ENCODE results near the gene JAK2.
"Not testable (repeated sequence)": the region's sequence is repeated elsewhere in the genome, so short reads cannot be mapped to it uniquely, and the experiment has no call there.

JAK2 gene

GRCh38 chr9:5002811-5003210, 17.7 kb downstream of the JAK2 start:
- Histone ChIP-seq H3K9me3 (replicated peaks; ENCODE audit: low read length) (no peaks in the 10 kb centered on the region), H3K27me3 (ENCODE audit: control insufficient read depth, insufficient read depth, low read length) (no peaks in the 10 kb centered on the region), H3K4me2 (ENCODE audit: low read length) (no peak overlapping the region), H3K36me3 (ENCODE audit: insufficient read depth, low read length) (no peaks in the 10 kb centered on the region), H3K9ac (ENCODE audit: low read depth, low read length) (no peak overlapping the region), H3K4me3 (ENCODE audit: low read length) (no peak overlapping the region), H3K4me1 (ENCODE audit: control insufficient read depth, insufficient read depth, low read length) (no peaks in the 10 kb centered on the region)

- no peak overlapping the region for H3K9ac ChIP-seq (ENCODE audit: low read depth, low read length)
- H3K27me3 ChIP-seq (ENCODE audit: control insufficient read depth, insufficient read depth, low read length): no peaks in the 10 kb centered on the region
- H3K4me2 ChIP-seq (ENCODE audit: low read length): no peak overlapping the region
- no peaks in the 10 kb centered on the region for H3K36me3 ChIP-seq (ENCODE audit: insufficient read depth, low read length)
- H3K9me3 ChIP-seq (replicated peaks; ENCODE audit: low read length): no peaks in the 10 kb centered on the region
- no peak overlapping the region for H3K4me3 ChIP-seq (ENCODE audit: low read length)
- no peaks in the 10 kb centered on the region for H3K4me1 ChIP-seq (ENCODE audit: control insufficient read depth, insufficient read depth, low read length)
Observed at GRCh38 chr9:5004481-5004880, 19.4 kb downstream of the JAK2 start.

GRCh38 chr9:5008202-5008601, 23.1 kb downstream of the JAK2 start:
- Histone ChIP-seq H3K36me3 (ENCODE audit: insufficient read depth, low read length) (no peaks in the 10 kb centered on the region), H3K4me2 (ENCODE audit: low read length) (no peak overlapping the region), H3K9ac (ENCODE audit: low read depth, low read length) (no peak overlapping the region), H3K4me1 (ENCODE audit: control insufficient read depth, insufficient read depth, low read length) (no peaks in the 10 kb centered on the region), H3K4me3 (ENCODE audit: low read length) (no peak overlapping the region), H3K27me3 (ENCODE audit: control insufficient read depth, insufficient read depth, low read length) (no peaks in the 10 kb centered on the region), H3K9me3 (replicated peaks; ENCODE audit: low read length) (no peaks in the 10 kb centered on the region)

DNA sequence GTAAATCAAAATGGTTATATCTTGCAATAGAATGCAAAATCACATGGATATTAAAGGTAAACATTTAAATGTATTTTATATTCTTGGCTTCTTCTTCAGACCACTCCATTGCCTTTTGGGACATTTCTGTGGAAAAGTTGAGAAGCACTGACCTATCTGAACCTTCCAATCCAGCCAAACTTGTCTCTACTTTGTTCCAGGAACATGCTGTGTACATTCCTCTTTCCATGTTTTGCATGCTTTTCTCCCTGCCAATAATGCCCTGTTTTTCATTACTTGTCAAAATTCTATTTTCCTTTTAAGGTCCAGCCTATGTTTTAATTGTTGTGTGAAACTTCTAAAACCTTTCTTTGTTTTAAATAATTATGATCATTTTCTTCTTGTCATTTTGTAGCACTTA, 28.3 kb downstream of the JAK2 start:
- Histone ChIP-seq H3K9me3 (replicated peaks; ENCODE audit: low read length) (no peaks in the 10 kb centered on the region), H3K4me3 (ENCODE audit: low read length) (no peak overlapping the region), H3K27me3 (ENCODE audit: control insufficient read depth, insufficient read depth, low read length) (no peaks in the 10 kb centered on the region), H3K36me3 (ENCODE audit: insufficient read depth, low read length) (peaks cover 5% of the 10 kb centered on the region), H3K4me2 (ENCODE audit: low read length) (no peak overlapping the region), H3K9ac (ENCODE audit: low read depth, low read length) (no peak overlapping the region), H3K4me1 (ENCODE audit: control insufficient read depth, insufficient read depth, low read length) (no peaks in the 10 kb centered on the region)

DNA sequence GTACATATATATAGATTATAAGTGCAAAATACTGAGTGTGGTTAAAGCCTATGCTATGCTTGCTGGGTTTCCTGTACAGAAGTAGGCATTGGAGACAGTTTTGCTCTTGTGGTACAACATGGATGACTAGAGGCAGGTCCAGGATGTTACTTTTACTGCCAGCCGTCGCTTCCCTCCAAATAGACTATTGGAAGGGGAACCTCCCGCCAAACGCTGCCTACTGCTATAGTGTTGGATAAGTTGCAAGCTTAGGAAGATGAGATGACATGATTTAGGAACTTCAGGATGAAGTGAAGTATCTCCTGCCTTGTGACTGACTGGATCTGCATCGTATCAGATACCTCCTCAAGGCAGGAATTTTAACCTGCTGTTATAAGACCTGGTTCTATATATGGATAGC, 30.9 kb downstream of the JAK2 start:
- Histone ChIP-seq H3K4me2 (ENCODE audit: low read length) (no peak overlapping the region), H3K9me3 (replicated peaks; ENCODE audit: low read length) (no peaks in the 10 kb centered on the region), H3K4me3 (ENCODE audit: low read length) (no peak overlapping the region), H3K9ac (ENCODE audit: low read depth, low read length) (no peak overlapping the region), H3K4me1 (ENCODE audit: control insufficient read depth, insufficient read depth, low read length) (no peaks in the 10 kb centered on the region), H3K27me3 (ENCODE audit: control insufficient read depth, insufficient read depth, low read length) (no peaks in the 10 kb centered on the region), H3K36me3 (ENCODE audit: insufficient read depth, low read length) (peaks cover 8% of the 10 kb centered on the region)

GRCh38 chr9:5025416-5025815, 40.3 kb downstream of the JAK2 start:
- no peaks in the 10 kb centered on the region for H3K9me3 ChIP-seq (replicated peaks; ENCODE audit: low read length)
- no peak overlapping the region for H3K4me3 ChIP-seq (ENCODE audit: low read length)
- H3K9ac ChIP-seq (ENCODE audit: low read depth, low read length): no peak overlapping the region
- H3K36me3 ChIP-seq (ENCODE audit: insufficient read depth, low read length): peaks cover 16% of the 10 kb centered on the region
- H3K27me3 ChIP-seq (ENCODE audit: control insufficient read depth, insufficient read depth, low read length): no peaks in the 10 kb centered on the region
- no peak overlapping the region for H3K4me2 ChIP-seq (ENCODE audit: low read length)
- H3K4me1 ChIP-seq (ENCODE audit: control insufficient read depth, insufficient read depth, low read length): no peaks in the 10 kb centered on the region

GRCh38 chr9:5031941-5032340, 46.9 kb downstream of the JAK2 start:
- not testable (repeated sequence) for H3K4me1 ChIP-seq (ENCODE audit: control insufficient read depth, insufficient read depth, low read length); H3K36me3 ChIP-seq (ENCODE audit: insufficient read depth, low read length); H3K9ac ChIP-seq (ENCODE audit: low read depth, low read length)

GRCh38 chr9:5040730-5041389, 55.8 kb downstream of the JAK2 start:
- Histone ChIP-seq H3K36me3 (ENCODE audit: insufficient read depth, low read length) (peaks cover 20% of the 10 kb centered on the region), H3K4me3 (ENCODE audit: low read length) (no peak overlapping the region), H3K4me2 (ENCODE audit: low read length) (no peak overlapping the region), H3K27me3 (ENCODE audit: control insufficient read depth, insufficient read depth, low read length) (no peaks in the 10 kb centered on the region), H3K9me3 (replicated peaks; ENCODE audit: low read length) (peaks cover 4% of the 10 kb centered on the region), H3K4me1 (ENCODE audit: control insufficient read depth, insufficient read depth, low read length) (peaks cover 4% of the 10 kb centered on the region), H3K9ac (ENCODE audit: low read depth, low read length) (no peak overlapping the region)

More at GRCh38 chr9:5031941-5032340, 46.9 kb downstream of the JAK2 start:
- not testable (repeated sequence) for H3K4me3 ChIP-seq (ENCODE audit: low read length); H3K4me2 ChIP-seq (ENCODE audit: low read length); H3K9me3 ChIP-seq (replicated peaks; ENCODE audit: low read length); H3K27me3 ChIP-seq (ENCODE audit: control insufficient read depth, insufficient read depth, low read length)

GRCh38 chr9:5041390-5042115, 56.5 kb downstream of the JAK2 start:
- H3K9me3 ChIP-seq (replicated peaks; ENCODE audit: low read length): peaks cover 4% of the 10 kb centered on the region
- no peaks in the 10 kb centered on the region for H3K27me3 ChIP-seq (ENCODE audit: control insufficient read depth, insufficient read depth, low read length)
- H3K4me3 ChIP-seq (ENCODE audit: low read length): no peak overlapping the region
- H3K4me1 ChIP-seq (ENCODE audit: control insufficient read depth, insufficient read depth, low read length): peaks cover 4% of the 10 kb centered on the region
- H3K36me3 ChIP-seq (ENCODE audit: insufficient read depth, low read length): peaks cover 22% of the 10 kb centered on the region
- H3K4me2 ChIP-seq (ENCODE audit: low read length): no peak overlapping the region
- H3K9ac ChIP-seq (ENCODE audit: low read depth, low read length): no peak overlapping the region

DNA sequence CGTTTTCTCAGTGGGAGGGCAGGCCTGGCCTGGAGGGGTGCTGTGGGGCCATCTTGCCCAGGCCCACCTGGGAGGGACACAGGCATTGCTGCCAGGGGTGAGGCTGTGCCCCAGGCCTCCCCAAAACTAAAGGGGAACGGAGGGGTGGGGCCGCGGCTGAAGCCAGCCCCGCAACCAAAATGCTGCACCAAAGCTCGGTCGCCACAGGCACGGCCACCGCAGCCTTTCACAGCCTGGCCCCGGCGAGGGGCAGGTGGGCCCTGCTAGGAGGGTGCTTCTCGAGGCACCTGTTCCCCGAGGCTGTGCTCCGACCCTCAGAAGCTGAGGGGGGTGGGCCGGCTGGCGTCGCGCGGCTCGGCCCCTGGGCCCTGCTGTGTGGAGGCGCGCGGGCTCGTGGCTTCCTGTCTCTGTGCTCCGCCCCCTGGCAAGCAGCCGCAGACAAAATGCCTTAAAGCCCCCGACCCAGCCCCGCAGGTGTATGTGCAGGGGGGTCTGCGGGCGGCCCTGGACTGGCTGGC, 57.6 kb downstream of the JAK2 start:
- no peaks in the 10 kb centered on the region for H3K27me3 ChIP-seq (ENCODE audit: control insufficient read depth, insufficient read depth, low read length)
- no peak overlapping the region for H3K9ac ChIP-seq (ENCODE audit: low read depth, low read length)
- peaks cover 4% of the 10 kb centered on the region for H3K9me3 ChIP-seq (replicated peaks; ENCODE audit: low read length)
- H3K4me1 ChIP-seq (ENCODE audit: control insufficient read depth, insufficient read depth, low read length): peaks cover 4% of the 10 kb centered on the region
- H3K4me2 ChIP-seq (ENCODE audit: low read length): no peak overlapping the region
- peaks cover 22% of the 10 kb centered on the region for H3K36me3 ChIP-seq (ENCODE audit: insufficient read depth, low read length)
- H3K4me3 ChIP-seq (ENCODE audit: low read length): no peak overlapping the region

DNA sequence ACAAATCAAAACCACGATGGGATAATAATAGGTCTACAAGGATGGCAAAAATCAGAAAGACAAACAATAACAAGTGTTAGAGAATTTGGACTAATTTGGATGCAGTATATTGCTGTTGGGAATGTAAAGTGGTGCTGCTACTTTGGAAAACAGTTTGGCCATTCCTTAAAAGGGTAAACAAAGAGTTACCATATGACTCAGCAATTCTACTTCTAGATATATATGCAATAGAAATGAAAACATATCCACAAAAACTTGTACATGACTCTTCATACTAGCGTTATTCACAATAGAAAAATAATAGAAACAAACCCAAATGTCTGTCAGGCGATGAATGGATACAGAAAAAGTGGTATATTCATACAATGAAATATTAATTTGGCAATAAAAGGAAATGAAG, 58.3 kb downstream of the JAK2 start:
- Histone ChIP-seq H3K4me1 (ENCODE audit: control insufficient read depth, insufficient read depth, low read length) (peaks cover 4% of the 10 kb centered on the region), H3K4me3 (ENCODE audit: low read length) (no peak overlapping the region), H3K9ac (ENCODE audit: low read depth, low read length) (no peak overlapping the region), H3K4me2 (ENCODE audit: low read length) (no peak overlapping the region), H3K27me3 (ENCODE audit: control insufficient read depth, insufficient read depth, low read length) (no peaks in the 10 kb centered on the region), H3K9me3 (replicated peaks; ENCODE audit: low read length) (peaks cover 4% of the 10 kb centered on the region), H3K36me3 (ENCODE audit: insufficient read depth, low read length) (peaks cover 22% of the 10 kb centered on the region)

DNA sequence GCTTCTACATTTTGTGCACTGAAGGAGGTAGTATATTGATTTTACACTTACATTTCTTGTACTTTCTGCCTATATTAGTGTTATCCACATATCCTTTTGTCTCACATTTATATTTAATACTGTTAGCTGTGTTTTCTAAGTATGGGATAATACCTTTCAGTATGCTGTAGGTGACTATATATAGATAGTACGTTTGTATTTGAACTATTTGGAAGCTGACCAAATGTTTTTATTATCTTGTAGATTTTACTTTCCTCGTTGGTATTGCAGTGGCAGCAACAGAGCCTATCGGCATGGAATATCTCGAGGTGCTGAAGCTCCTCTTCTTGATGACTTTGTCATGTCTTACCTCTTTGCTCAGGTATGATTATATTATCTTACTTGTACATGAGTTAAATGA, 59.1 kb downstream of the JAK2 start:
- Histone ChIP-seq H3K4me3 (ENCODE audit: low read length) (no peak overlapping the region), H3K9ac (ENCODE audit: low read depth, low read length) (no peak overlapping the region), H3K9me3 (replicated peaks; ENCODE audit: low read length) (peaks cover 4% of the 10 kb centered on the region), H3K27me3 (ENCODE audit: control insufficient read depth, insufficient read depth, low read length) (no peaks in the 10 kb centered on the region), H3K4me2 (ENCODE audit: low read length) (no peak overlapping the region), H3K4me1 (ENCODE audit: control insufficient read depth, insufficient read depth, low read length) (peaks cover 4% of the 10 kb centered on the region), H3K36me3 (ENCODE audit: insufficient read depth, low read length) (peaks cover 22% of the 10 kb centered on the region)
